Right lobe of liver (tissue), 6 donors: ENCODE data around the gene P2RY2. TPM values are rescaled to one million over a fixed set of nuclear protein-coding genes. Genes with fewer than 3 reads are reported as not detected.

Experiments used
- ATAC-seq, 4 donors: fragments of 200-7000 bp; cut with Tn5 transposase; one replicate each; pipeline ENCODE4 v1.9.1; 2020; ENCODE audit warnings: mild to moderate bottlenecking in 4 of 4, moderate library complexity in 4 of 4
- DNase-seq, 3 donors: peaks; one replicate each; pipeline ENCODE4 v3.0.0-alpha.2; 2020
- H3K27ac ChIP-seq, 3 donors: fragments of 200-600 bp; one replicate each; pipeline ENCODE4 v1.8.0; 2022
- H3K27me3 ChIP-seq, 2 donors: fragments of 200-600 bp; one replicate each; pipeline ENCODE4 v1.8.0; 2022
- H3K36me3 ChIP-seq, 4 donors: fragments of 200-600 bp; sonication (generic) in 1 of 4; one replicate each; pipeline versions ENCODE4 v1.5.1 to v1.8.0; 2017 to 2022; ENCODE audit warnings: control low read depth in 1 of 4
- H3K4me1 ChIP-seq, 4 donors: fragments of 200-600 bp; sonication (generic) in 1 of 4; one replicate each; pipeline versions ENCODE4 v1.5.1 to v1.8.0; 2017 to 2022; ENCODE audit warnings: control low read depth in 1 of 4
- H3K4me3 ChIP-seq, 3 donors: fragments of 200-600 bp; one replicate each; pipeline ENCODE4 v1.8.0; 2022
- H3K9me3 ChIP-seq, 4 donors: fragments of 200-600 bp; sonication (generic) in 1 of 4; one replicate each; pipeline versions ENCODE4 v1.5.1 to v1.8.0; 2017 to 2022; ENCODE audit warnings: control low read depth in 1 of 4
- CTCF ChIP-seq, 4 donors: fragments of 200-600 bp in 3 of 4; fragments of 450-650 bp in 1 of 4; IDR thresholded peaks; one replicate each; pipeline versions ENCODE4 v1.5.1 to v1.8.0; 2016 to 2022; ENCODE audit warnings: antibody characterized with exemption in 4 of 4, mild to moderate bottlenecking in 2 of 4
- POLR2A ChIP-seq: fragments of 450-650 bp; IDR thresholded peaks from one replicate; pipeline ENCODE4 v1.6.1; 2017; ENCODE audit warnings: antibody characterized with exemption, mild to moderate bottlenecking
- WGBS: methylation state at CpG from one replicate; pipeline ENCODE4 v1.1.6; 2018; ENCODE audit warnings: low coverage, low lambda C conversion rate; ENCODE audit not compliant: insufficient coverage; ENCODE audit errors: missing lambda C conversion rate; 5-methylcytosine and 5-hydroxymethylcytosine counted together
- intact Hi-C, 2 donors: fragments of 100-400 bp; cut with DNase I; formaldehyde crosslinking; loops; one replicate each; pipeline versions ENCODE4 v1.11.2 to v1.14.1; 2022
- total RNA-seq, 6 experiments: library from RNA; depleted of rRNA in 2 of 6; stranded (reverse); fragments of >200 nt in 2 of 6; fragmentation: NEBNext Ultra II Directional in 3 of 6; extraction: Animal tissue kit (Norgen Biotek cat#: 25700) in 3 of 6; gene quantifications; one replicate each; pipeline versions ENCODE4 v1.1.0 to v1.2.4, GENCODE V29; 2016 to 2023
- donor health status: DM: no; HTN: yes; CAD: no.
- donor health status: DM: no; HTN: no; CAD: no.
- donor health status: DM: no; HTN: no; CAD: no.
- donor health status: DM: no; HTN: yes; CAD: no.
- donor health status: DM: no; HTN: yes; CAD: no.

The P2RY2 gene
- total RNA-seq, 6 experiments from 2014 or later: 2.6 to 5.1 (median 3.5) TPM

DNA sequence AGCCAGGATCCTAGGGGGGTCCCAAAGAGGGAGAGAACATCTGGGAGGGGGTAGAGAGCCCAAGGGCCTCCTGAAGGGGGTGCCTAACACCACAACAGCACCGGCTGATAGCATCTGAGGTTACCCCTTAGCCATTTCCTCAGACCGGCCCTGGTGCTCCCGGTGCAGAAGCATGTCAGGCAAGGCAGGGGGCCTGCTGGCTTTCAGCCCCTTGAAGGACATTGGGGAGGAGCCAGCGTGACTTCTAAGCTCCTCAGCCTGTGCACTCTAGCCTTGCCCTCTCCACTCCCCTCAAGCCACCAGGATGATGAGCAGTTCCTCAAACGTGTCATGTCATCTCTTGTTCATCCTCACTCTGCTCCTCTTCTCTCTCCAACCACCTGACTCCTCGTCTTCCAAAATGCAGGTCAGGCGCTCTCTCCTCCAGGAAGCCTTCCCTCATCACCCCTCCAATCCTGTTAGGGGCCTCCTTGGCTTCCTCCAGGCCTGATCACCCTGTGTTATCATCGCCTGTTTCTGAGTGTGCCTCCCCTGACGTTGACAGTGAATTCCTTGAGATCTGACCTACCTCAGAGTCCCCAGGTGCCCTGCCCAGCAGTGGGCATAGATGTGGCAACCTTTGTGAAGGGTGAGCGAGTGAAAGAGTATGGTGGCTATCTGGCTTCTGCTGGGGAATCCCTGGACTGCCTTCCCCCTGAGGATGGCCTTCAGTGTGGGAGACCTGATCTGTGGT lies 6.1 kb downstream of the P2RY2 start:
- Histone ChIP-seq H3K4me1 (peaks cover 0 to 5% (median 0%) of the 10 kb centered on the region in 4 donors), H3K27ac (no peak overlapping the region), H3K36me3 (no peaks in the 10 kb centered on the region), H3K9me3 (no peaks in the 10 kb centered on the region), H3K27me3 (no peaks in the 10 kb centered on the region), H3K4me3 (no peak overlapping the region)
- ATAC-seq (peak in 1 of 4 donors; percentile 4), DNase-seq (no peak)
- no peak for TF ChIP-seq POLR2A
- TF ChIP-seq CTCF (IDR thresholded peaks at IDR 0.05): no peak
- intact Hi-C loops: no loop called here
- 58% methylated on average over 7 of the region's 10 CpGs for WGBS

DNA sequence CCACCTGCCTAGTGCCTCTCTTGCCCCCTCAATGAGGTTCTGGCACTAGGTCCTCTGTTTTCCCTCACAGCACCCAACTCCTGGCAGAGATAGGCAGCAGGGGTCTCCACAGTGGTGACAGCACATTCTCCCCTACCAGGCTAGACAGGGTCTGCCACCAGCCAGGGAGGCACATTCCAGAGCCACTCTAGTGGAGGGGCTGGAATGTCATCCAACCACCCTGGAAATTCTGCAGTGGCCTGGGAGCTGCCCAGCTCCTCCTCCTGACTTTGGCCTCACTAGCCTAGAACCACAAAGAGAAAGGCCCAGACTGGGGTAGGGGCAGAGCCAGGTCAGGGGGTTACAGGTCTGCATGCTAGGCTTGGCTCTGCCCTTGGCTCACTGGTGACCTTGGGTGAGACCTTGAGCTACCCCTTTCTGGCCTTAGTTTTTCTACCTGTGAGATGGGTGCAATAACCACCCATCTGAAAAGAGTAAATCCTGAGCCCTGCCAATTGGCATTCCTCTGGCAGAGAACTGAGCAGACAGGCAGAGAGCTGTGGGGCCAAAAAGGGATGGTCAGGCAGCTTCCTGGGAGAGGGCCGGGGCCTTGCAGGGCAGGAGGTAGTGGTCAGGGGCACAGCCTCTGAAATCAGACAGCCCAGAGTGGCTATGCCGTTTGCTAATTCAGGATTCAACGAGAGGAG lies 7.1 kb downstream of the P2RY2 start:
- Histone ChIP-seq H3K27ac (no peak overlapping the region), H3K9me3 (no peaks in the 10 kb centered on the region), H3K36me3 (no peaks in the 10 kb centered on the region), H3K27me3 (no peaks in the 10 kb centered on the region), H3K4me3 (no peak overlapping the region), H3K4me1 (peaks cover 0 to 5% (median 0%) of the 10 kb centered on the region in 4 donors)
- TF ChIP-seq CTCF (IDR thresholded peaks at IDR 0.05): no peak
- TF ChIP-seq POLR2A: no peak
- WGBS: 54% methylated on average over 3 of the region's 3 CpGs
- ATAC-seq (no peak), DNase-seq (no peak)
- intact Hi-C loops: no loop called here

DNA sequence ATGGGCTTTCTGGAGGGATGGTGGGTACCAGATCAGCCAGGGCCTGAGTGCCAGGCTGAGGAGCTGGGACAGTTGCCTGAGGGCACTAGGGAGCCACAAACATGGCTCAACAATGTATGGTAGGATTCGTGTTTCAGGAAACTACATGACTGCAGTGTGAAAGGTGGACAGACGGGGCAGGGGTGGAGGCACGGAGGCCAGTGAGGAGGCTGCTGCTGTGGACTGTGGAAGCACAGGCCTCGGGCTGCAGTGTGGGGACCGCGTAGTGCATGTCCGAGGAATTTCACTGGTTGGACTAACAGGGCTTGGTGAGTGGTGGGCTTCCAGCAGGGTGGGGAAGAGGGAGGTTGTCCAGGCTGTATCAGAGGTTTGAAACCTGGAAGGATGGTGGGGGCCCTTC lies 7.8 kb downstream of the P2RY2 start:
- Histone ChIP-seq H3K27ac (no peak overlapping the region), H3K4me1 (peaks cover 0 to 5% (median 0%) of the 10 kb centered on the region in 4 donors), H3K9me3 (no peaks in the 10 kb centered on the region), H3K27me3 (no peaks in the 10 kb centered on the region), H3K36me3 (no peaks in the 10 kb centered on the region), H3K4me3 (no peak overlapping the region)
- no peak for TF ChIP-seq POLR2A
- no peak for TF ChIP-seq CTCF (IDR thresholded peaks at IDR 0.05)
- intact Hi-C loops: no loop called here
- WGBS: 100% methylated on average over 5 of the region's 7 CpGs
- ATAC-seq (no peak), DNase-seq (no peak)

DNA sequence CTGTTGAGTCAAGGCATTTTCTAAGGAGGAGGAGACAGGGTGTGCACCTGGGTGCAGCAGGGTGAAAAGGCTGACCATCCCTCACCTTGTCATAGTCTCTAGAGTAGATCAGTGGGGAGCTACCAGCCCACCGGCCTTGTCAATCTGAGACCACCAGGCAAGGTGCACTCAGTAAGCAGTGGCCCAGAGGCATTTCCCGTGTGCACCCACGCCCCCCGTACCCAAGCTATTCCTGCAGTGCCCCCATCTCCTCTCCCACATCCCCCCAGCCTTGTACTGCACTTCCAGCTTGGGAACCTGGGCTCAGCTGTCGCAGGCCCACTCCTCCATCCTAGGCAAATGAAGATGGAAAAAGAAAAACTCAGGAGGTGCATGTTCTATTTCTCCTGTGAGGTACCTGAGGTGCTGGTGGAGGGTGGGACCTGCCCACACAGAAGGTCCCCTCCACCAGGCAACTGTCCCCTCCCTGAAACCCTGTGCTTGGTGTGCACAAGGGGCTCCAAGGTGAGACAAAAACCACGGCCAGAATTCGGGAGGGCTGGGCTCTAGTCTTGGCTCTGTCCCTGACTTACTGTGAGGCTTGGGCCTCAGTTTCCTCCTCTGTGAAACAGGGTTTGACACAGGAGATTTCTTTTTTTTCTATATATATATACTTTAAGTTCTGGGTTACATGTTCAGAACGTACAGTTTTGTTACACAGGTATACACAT lies 8.4 kb downstream of the P2RY2 start:
- Histone ChIP-seq H3K27ac (no peak overlapping the region), H3K9me3 (no peaks in the 10 kb centered on the region), H3K27me3 (no peaks in the 10 kb centered on the region), H3K4me3 (no peak overlapping the region), H3K4me1 (peaks cover 0 to 5% (median 0%) of the 10 kb centered on the region in 4 donors), H3K36me3 (no peaks in the 10 kb centered on the region)
- DNase-seq: no peak
- no peak for TF ChIP-seq POLR2A
- TF ChIP-seq CTCF (IDR thresholded peaks at IDR 0.05): no peak
- no peak for ATAC-seq
- 40% methylated on average over 3 of the region's 8 CpGs for WGBS
- intact Hi-C loops: no loop called here
